GM12878 (cell line): ENCODE results near the gene PROM1. TPM values are rescaled to one million over a fixed set of nuclear protein-coding genes. Genes with fewer than 3 reads are reported as not detected.

Experiments
- ATAC-seq: fragments of 200-7000 bp; cut with Tn5 transposase; 3 replicates; pipeline ENCODE4 v1.9.1; 2020; ENCODE audit warnings: mild to moderate bottlenecking, moderate library complexity
- BruUV-seq: library from RNA; stranded (reverse); fragments of 400-500 nt; replicated peaks from 2 replicates; lab custom pipeline; 2021; lab: Mats Ljungman, UMichigan
- CTCF ChIA-PET: fragments of 300-600 bp; sonication (Branson Sonifier 250); formaldehyde crosslinking; extraction: SDS; loops from one replicate; lab custom pipeline; 2021; ENCODE audit warnings: inconsistent platforms; lab: Yijun Ruan, JAX
- POLR2A ChIA-PET: fragments of 350-600 bp; formaldehyde crosslinking; extraction: SDS; loops from one replicate; lab custom pipeline; 2021; ENCODE audit warnings: inconsistent platforms; lab: Charles Lee
- RAD21 ChIA-PET: fragments of 300-600 bp; sonication (Branson Sonifier 250); formaldehyde crosslinking; loops from one replicate; lab custom pipeline; 2023; ENCODE audit warnings: antibody characterized with exemption; ENCODE audit not compliant: unreplicated experiment; lab: Charles Lee
- SMC1A ChIA-PET: fragments of 300-600 bp; sonication (Branson Sonifier 250); formaldehyde crosslinking; loops from one replicate; lab custom pipeline; 2023; ENCODE audit not compliant: unreplicated experiment, uncharacterized antibody; lab: Charles Lee
- DNase-seq: peaks from one replicate; pipeline ENCODE4 v3.0.0-alpha.2; 2011; ENCODE audit warnings: low read depth, low spot score
- FAIRE-seq: peaks from 3 replicates; lab custom pipeline; 2011; peaks lifted over from hg19 to GRCh38; lab: Jason Lieb, UNC
- H2AFZ ChIP-seq: 2 replicates; pipeline ENCODE4 v1.6.0; 2011; ENCODE audit warnings: low read depth, low read length, control low read depth; ENCODE audit not compliant: control insufficient read depth
- H3K27ac ChIP-seq: 2 replicates; pipeline ENCODE4 v1.5.1; 2011; ENCODE audit warnings: control low read depth; ENCODE audit not compliant: control insufficient read depth, insufficient read depth
- H3K27me3 ChIP-seq, 2 experiments: replicated peaks in 1 of 2; 2 replicates each; pipeline versions ENCODE4 v1.6.0 to v1.6.1; 2011; ENCODE audit warnings: low read length in 1 of 2; ENCODE audit not compliant: control insufficient read depth in 2 of 2, insufficient read depth in 2 of 2
- H3K36me3 ChIP-seq, 2 experiments: 2 replicates each; pipeline ENCODE4 v1.5.1; 2011; ENCODE audit warnings: low read length in 1 of 2; ENCODE audit not compliant: control insufficient read depth in 2 of 2, insufficient read depth in 2 of 2
- H3K4me1 ChIP-seq: 2 replicates; pipeline ENCODE4 v1.6.1; 2011; ENCODE audit warnings: mild to moderate bottlenecking, low read length, moderate library complexity, mixed read lengths; ENCODE audit not compliant: control insufficient read depth, insufficient read depth
- H3K4me2 ChIP-seq: 2 replicates; pipeline ENCODE4 v1.6.0; 2011; ENCODE audit warnings: control low read depth; ENCODE audit not compliant: control insufficient read depth, insufficient read depth
- H3K4me3 ChIP-seq: fragments of 200-600 bp; sonication (generic); 2 replicates; pipeline ENCODE4 v1.5.1; 2016
- H3K79me2 ChIP-seq: 2 replicates; pipeline ENCODE4 v1.6.0; 2011; ENCODE audit warnings: low read length; ENCODE audit not compliant: control insufficient read depth, insufficient read depth
- H3K9ac ChIP-seq: 2 replicates; pipeline ENCODE4 v1.8.0; 2011; ENCODE audit warnings: low read length, control low read depth, mixed read lengths; ENCODE audit not compliant: control insufficient read depth, insufficient read depth
- H3K9me3 ChIP-seq: replicated peaks from 3 replicates; pipeline ENCODE4 v1.5.1; 2011; ENCODE audit warnings: mild to moderate bottlenecking, low read length; ENCODE audit not compliant: control insufficient read depth, insufficient read depth
- H4K20me1 ChIP-seq: 2 replicates; pipeline ENCODE4 v1.6.0; 2011; ENCODE audit not compliant: control insufficient read depth, insufficient read depth
- BCLAF1 ChIP-seq: fragments of 450-650 bp; IDR thresholded peaks from 2 replicates; pipeline ENCODE4 v1.6.1; 2017; ENCODE audit warnings: antibody characterized with exemption, mild to moderate bottlenecking, moderate library complexity
- BMI1 ChIP-seq: fragments of 450-650 bp; IDR thresholded peaks from 2 replicates; pipeline ENCODE4 v1.6.1; 2016; ENCODE audit warnings: mild to moderate bottlenecking, moderate library complexity, borderline replicate concordance
- BRCA1 ChIP-seq: IDR thresholded peaks from 2 replicates; pipeline ENCODE4 v1.6.1; 2011; ENCODE audit warnings: low read depth, low read length, improper control_type of control experiment
- JUND ChIP-seq: IDR thresholded peaks from 2 replicates; pipeline ENCODE4 v1.6.1; 2012; ENCODE audit warnings: low read depth, mild to moderate bottlenecking, low read length, improper control_type of control experiment, moderate library complexity
- NFIC ChIP-seq: IDR thresholded peaks from 2 replicates; pipeline ENCODE4 v1.6.1; 2012; ENCODE audit warnings: low read depth, mild to moderate bottlenecking, inconsistent platforms, low read length, moderate library complexity
- NFXL1 ChIP-seq: fragments of 450-650 bp; IDR thresholded peaks from 2 replicates; pipeline ENCODE4 v1.6.1; 2017; ENCODE audit warnings: antibody characterized with exemption, mild to moderate bottlenecking, borderline replicate concordance
- NR2C1 ChIP-seq: fragments of 450-650 bp; IDR thresholded peaks from 2 replicates; pipeline ENCODE4 v1.6.1; 2017; ENCODE audit warnings: antibody characterized with exemption, mild to moderate bottlenecking, moderate library complexity
- STAT1 ChIP-seq: fragments of 450-650 bp; conservative IDR thresholded peaks from 2 replicates; pipeline ENCODE4 v1.6.1; 2014; ENCODE audit warnings: antibody characterized with exemption, mild to moderate bottlenecking
- TAF1 ChIP-seq: IDR thresholded peaks from 2 replicates; pipeline ENCODE4 v1.6.1; 2011; ENCODE audit warnings: mild to moderate bottlenecking, low read depth, low read length, borderline replicate concordance
- ZNF274 ChIP-seq: IDR thresholded peaks from one replicate; pipeline ENCODE4 v1.8.0; 2011; ENCODE audit not compliant: insufficient read length, insufficient read depth
- ZSCAN29 ChIP-seq: fragments of 450-650 bp; IDR thresholded peaks from 2 replicates; pipeline ENCODE4 v1.6.1; 2017; ENCODE audit warnings: mild to moderate bottlenecking, moderate library complexity
- WGBS: methylation state at CpG from one replicate; pipeline ENCODE4 v1.1.6; 2016; ENCODE audit warnings: low lambda C conversion rate; ENCODE audit not compliant: insufficient replicate concordance, insufficient coverage; ENCODE audit errors: missing lambda C conversion rate; 5-methylcytosine and 5-hydroxymethylcytosine counted together
- in situ Hi-C: fragments of 300-500 bp; cut with MboI; formaldehyde crosslinking; loops from 9 replicates; pipeline ENCODE4 v1.14.3; 2018; ENCODE audit warnings: mixed read lengths
- intact Hi-C: fragments of 100-400 bp; cut with micrococcal nuclease; formaldehyde crosslinking; loops from one replicate; pipeline ENCODE4 v1.14.2; 2022; ENCODE audit not compliant: unreplicated experiment
- polyA plus RNA-seq, 11 experiments: library from polyadenylated mRNA; depleted of rRNA in 4 of 11; unstranded in 6 of 11; stranded (reverse) in 5 of 11; fragments of >200 nt; fragmentation: Nextera tagmentation in 4 of 11; fragmentation: Illumina TruSeq in 1 of 11; extraction: Ambion mirVana in 4 of 11; extraction: Trizol in 1 of 11; gene quantifications; 1 replicate in 1 of 11; 2 replicates in 10 of 11; pipeline versions ENCODE4 v1.2.1 to v1.2.3, GENCODE V29; 2011 to 2016; ENCODE audit warnings: inconsistent platforms in 2 of 11, missing spikeins in 2 of 11, low read depth in 1 of 11
- total RNA-seq, 4 experiments: library from RNA; depleted of rRNA in 3 of 4; stranded (reverse); fragments of >200 nt in 3 of 4; fragmentation: Illumina TruSeq in 1 of 4; extraction: Trizol in 1 of 4; gene quantifications; 2 replicates each; pipeline versions ENCODE4 v1.2.1 to v1.2.3, GENCODE V29; 2013 to 2021
- TF ChIP-seq, protein P1 (sequence below): fragments of 450-650 bp; IDR thresholded peaks from 2 replicates; pipeline ENCODE4 v1.6.1; 2016; ENCODE audit warnings: mild to moderate bottlenecking
- TF ChIP-seq, protein P2 (sequence below): IDR thresholded peaks from 2 replicates; pipeline ENCODE4 v1.6.1; 2012; ENCODE audit warnings: low read depth, low read length, improper control_type of control experiment
- TF ChIP-seq, protein P3 (sequence below): fragments of 450-650 bp; formaldehyde crosslinking; IDR thresholded peaks from 2 replicates; pipeline ENCODE4 v1.4.0; 2020; ENCODE audit warnings: mild to moderate bottlenecking, moderate library complexity

The PROM1 gene
- total and polyA plus RNA-seq, 10 of the 15 experiments (the other 5 are each of a cell fraction or from before 2014, with no cell fraction given): 0.08 to 0.31 (median 0.18) TPM; not detected in 7

DNA sequence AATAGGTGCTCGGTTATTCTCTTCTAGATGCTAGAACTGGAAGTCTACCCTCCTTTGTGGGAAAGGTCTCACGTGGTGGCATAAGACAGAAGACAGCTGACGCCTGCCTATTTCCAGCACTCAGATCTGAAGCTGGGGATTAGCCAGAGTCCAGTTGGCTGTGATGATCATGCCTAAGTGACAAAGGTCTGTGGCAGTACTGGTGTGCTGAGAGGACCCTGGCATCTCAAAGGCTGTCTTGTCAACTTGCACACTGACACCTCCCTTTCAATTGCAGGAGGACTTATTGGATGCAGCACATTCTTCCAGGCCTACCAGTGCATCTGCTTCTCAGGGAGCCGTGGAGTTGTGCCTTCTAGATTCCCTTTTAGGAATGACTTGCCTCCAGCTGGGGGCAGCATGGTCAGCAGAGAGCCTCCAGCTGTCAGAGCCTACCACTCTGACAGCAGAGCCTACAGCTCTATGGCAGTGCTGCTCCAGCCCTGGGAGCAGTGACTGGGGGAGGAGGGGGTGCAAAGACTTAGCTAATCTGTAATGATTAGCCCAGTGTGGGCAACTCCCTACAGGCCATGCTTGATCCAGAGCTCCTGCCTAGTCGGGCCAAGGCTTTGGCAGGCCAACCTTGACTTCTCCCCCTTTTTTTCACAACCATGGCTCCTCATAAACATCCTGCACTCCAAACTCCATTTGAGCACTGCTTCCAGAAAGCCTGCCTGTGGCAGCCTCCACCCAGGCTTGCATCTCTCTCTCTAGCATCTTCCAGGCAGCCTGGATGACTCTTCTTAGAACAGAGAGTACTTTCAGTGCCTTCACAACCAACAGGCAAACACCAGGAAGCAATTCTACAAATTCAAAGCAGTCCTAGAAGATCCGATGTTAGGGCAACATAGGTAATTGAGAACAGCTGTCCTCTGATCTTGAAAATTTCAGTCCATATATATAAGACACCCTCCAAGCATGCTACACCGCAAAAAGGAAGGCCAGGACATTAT is 107.1 kb downstream of the PROM1 start:
- ChIA-PET SMC1A (no interaction called here), CTCF (interaction anchor here (0.7 to 2.0 kb wide), 3 partner anchors 13 to 94 kb away, joined by 3 to 6 read pairs (median 3); no protein-coding TSS in a partner anchor), POLR2A (no interaction called here), RAD21 (no interaction called here)
- H3K4me1 ChIP-seq: no peaks in the 10 kb centered on the region
- no peak overlapping the region for H3K4me2 ChIP-seq
- H3K36me3 ChIP-seq: no peaks in the 10 kb centered on the region
- H2AFZ ChIP-seq: no peak overlapping the region
- ATAC-seq: no peak
- BruUV-seq: no TSS peak
- H3K79me2 ChIP-seq: no peaks in the 10 kb centered on the region
- DNase-seq: no peak
- no peak for FAIRE-seq
- no peaks in the 10 kb centered on the region for H3K9me3 ChIP-seq
- no peaks in the 10 kb centered on the region for H4K20me1 ChIP-seq
- 25% methylated on average over 7 of the region's 7 CpGs for WGBS
- no peak overlapping the region for H3K27ac ChIP-seq
- in situ Hi-C loops: no loop called here
- no peaks in the 10 kb centered on the region; a peak in 3 of 4 replicates for H3K27me3 ChIP-seq
- H3K9ac ChIP-seq: no peak overlapping the region
- intact Hi-C loops: no loop called here
- H3K4me3 ChIP-seq: no peak overlapping the region
- TF ChIP-seq ZSCAN29 (no peak), ZNF274 (no peak), NFIC (no peak), NR2C1 (no peak), NFXL1 (no peak), BCLAF1 (no peak), TAF1 (no peak), JUND (no peak), BMI1 (no peak), STAT1 (no peak), BRCA1 (no peak)
- TF ChIP-seq, protein P1, sequence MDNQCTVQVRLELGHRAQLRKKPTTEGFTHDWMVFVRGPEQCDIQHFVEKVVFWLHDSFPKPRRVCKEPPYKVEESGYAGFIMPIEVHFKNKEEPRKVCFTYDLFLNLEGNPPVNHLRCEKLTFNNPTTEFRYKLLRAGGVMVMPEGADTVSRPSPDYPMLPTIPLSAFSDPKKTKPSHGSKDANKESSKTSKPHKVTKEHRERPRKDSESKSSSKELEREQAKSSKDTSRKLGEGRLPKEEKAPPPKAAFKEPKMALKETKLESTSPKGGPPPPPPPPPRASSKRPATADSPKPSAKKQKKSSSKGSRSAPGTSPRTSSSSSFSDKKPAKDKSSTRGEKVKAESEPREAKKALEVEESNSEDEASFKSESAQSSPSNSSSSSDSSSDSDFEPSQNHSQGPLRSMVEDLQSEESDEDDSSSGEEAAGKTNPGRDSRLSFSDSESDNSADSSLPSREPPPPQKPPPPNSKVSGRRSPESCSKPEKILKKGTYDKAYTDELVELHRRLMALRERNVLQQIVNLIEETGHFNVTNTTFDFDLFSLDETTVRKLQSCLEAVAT: no peak
- TF ChIP-seq, protein P2, sequence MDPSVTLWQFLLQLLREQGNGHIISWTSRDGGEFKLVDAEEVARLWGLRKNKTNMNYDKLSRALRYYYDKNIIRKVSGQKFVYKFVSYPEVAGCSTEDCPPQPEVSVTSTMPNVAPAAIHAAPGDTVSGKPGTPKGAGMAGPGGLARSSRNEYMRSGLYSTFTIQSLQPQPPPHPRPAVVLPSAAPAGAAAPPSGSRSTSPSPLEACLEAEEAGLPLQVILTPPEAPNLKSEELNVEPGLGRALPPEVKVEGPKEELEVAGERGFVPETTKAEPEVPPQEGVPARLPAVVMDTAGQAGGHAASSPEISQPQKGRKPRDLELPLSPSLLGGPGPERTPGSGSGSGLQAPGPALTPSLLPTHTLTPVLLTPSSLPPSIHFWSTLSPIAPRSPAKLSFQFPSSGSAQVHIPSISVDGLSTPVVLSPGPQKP: no peak
- TF ChIP-seq, protein P3, sequence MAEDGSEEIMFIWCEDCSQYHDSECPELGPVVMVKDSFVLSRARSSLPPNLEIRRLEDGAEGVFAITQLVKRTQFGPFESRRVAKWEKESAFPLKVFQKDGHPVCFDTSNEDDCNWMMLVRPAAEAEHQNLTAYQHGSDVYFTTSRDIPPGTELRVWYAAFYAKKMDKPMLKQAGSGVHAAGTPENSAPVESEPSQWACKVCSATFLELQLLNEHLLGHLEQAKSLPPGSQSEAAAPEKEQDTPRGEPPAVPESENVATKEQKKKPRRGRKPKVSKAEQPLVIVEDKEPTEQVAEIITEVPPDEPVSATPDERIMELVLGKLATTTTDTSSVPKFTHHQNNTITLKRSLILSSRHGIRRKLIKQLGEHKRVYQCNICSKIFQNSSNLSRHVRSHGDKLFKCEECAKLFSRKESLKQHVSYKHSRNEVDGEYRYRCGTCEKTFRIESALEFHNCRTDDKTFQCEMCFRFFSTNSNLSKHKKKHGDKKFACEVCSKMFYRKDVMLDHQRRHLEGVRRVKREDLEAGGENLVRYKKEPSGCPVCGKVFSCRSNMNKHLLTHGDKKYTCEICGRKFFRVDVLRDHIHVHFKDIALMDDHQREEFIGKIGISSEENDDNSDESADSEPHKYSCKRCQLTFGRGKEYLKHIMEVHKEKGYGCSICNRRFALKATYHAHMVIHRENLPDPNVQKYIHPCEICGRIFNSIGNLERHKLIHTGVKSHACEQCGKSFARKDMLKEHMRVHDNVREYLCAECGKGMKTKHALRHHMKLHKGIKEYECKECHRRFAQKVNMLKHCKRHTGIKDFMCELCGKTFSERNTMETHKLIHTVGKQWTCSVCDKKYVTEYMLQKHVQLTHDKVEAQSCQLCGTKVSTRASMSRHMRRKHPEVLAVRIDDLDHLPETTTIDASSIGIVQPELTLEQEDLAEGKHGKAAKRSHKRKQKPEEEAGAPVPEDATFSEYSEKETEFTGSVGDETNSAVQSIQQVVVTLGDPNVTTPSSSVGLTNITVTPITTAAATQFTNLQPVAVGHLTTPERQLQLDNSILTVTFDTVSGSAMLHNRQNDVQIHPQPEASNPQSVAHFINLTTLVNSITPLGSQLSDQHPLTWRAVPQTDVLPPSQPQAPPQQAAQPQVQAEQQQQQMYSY (CRISPR knock-in tag): no peak
